Skin of body (tissue), 2 donors: Measurements from ENCODE around the gene ANKRD65. TPM values are rescaled to one million over a fixed set of nuclear protein-coding genes. Genes with fewer than 3 reads are reported as not detected.
"Not testable (repeated sequence)": the region's sequence is repeated elsewhere in the genome, so short reads cannot be mapped to it uniquely, and the experiment has no call there.

Source experiments
- DNase-seq: peaks from one replicate; lab custom pipeline; 2025; lab: John Stamatoyannopoulos, UW
- total RNA-seq: library from RNA; depleted of rRNA; stranded (reverse); fragments of >200 nt; gene quantifications from one replicate; pipeline ENCODE4 v1.2.3, GENCODE V29; 2014

Gene ANKRD65
- total RNA-seq, result 2.9 TPM

DNA sequence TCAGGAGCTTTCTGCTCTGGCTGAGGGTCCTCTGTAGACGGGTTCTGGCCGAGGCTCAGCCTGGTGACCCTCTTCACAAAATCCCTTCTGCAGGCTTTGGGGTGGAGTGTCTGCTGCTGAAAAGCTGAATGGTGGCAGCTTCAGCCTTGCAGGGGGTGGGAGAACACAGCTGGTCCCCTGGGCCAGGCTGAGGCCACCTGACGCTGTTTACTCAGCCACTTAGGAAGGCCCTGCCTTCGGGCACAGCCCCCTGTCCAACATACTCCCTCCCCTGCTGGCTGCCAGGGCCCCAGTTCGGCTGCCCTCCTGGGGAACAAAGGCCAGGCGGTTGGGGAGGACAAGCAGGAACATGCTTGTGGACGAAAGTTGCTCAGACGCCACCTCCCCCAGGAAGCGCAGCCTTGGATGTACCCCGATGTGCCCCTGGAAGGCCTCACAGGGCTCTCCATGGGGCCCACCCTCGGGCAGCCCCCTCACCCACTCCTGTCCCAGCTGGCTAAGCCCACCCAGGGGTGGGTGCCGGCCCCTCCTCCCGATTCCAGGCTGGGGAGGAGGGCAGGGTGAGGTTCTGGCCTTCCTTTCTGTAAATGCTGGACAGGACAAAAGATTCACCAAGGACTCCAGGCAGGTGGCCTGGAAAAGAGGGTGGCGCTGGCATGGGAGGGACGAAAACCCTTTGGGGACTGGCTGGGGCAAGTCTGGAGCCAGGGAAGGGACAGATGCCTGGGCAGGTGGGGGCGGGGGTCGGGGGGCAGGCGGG lies at the start of gene ANKRD65:
TSS of gene ANKRD65 (minus strand) at position 130 of the 760 bp plus-strand sequence. CDS start 271 bp downstream, outside the sequence.
- no peak for DNase-seq

DNA sequence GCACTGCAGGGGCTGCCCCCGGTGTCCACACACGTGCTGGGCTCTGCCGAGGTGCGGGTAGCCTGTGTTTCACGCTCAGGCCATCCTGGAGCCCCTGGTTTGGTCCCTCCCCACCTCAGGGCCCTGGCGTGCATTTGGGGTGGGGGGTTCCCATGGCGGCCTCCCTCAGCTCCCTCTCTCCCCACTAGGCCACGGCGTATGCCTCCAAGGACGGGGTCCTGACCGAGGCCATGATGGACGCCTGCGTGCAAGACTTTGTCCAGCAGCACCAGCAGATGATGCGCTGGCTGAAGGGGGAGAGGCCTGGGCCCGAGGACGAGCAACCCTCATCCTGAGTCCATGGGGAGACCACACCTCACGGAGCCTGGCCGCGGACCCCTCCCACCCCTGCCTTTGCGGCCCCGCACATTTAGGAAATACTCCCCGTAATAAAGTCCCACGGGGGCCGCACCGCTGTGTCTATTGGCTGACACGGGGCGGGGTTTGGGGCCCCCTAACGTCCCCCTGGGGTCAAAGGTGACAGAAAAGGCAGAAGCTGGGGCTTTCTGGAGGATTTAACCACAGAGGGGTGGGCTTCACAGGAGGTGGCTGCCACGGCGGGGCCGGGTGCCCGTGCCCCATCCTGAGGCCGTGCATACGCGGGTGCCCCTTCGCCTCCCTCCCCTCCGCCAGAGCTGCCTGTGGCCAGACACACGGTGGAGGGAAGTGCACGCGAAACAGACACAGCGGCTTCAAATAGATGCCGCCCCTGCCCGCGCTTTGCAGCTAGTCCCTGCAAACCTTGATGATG lies 47.3 kb upstream of the ANKRD65 start:
- not testable (repeated sequence) for DNase-seq

DNA sequence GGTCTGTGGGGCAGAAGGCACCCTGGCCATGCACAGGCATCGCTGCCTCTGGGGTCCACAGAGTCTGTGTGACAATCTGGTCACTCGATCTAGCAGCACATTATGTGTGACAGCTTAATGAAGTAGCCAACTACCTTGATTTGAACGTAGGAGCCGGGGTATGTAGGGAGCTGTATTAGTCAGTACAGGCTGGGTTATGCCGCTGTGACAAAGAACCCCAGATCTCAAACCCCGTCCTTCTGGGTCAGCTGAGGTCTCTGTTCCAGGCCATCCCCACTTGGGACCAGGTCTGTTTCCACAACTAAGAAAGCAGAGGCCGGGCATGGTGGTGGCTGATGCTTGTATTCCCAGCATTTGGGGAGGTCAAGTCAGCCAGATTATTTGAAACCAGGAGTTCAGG lies 42.2 kb upstream of the ANKRD65 start:
- DNase-seq, result no peak

- no peak for DNase-seq
Measured at GRCh38 chr1:1462318-1462966, 41.4 kb upstream of the ANKRD65 start.

- no peak for DNase-seq
Measured at GRCh38 chr1:1461721-1462317, 40.7 kb upstream of the ANKRD65 start.

DNA sequence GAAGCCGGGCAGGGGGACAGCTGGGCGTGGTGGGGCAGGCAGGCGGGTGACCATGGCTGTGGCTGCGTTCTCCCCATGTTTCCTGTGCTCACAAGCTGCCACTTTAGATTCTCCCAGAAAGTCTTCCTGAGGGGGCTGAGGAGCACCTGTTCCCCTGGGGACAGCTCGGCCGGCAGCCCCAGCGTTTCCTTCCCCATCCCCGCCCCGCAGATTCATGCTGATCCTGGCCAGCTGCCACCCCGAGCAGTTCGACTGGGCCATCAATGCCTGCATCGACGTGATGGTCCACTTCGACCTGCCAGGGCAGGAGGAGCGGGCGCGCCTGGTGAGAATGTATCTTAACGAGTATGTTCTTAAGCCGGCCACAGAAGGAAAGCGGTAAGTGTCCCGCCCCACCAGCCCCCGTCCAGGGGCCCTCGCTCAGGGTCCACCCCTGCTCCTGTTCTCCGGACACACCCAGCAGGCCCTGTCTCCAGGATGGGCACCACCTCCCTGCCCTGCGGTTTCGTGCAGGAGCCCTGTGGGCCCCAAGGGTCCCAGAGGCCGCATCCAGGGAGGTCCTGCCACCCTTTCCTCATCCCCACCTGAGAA lies 39.6 kb upstream of the ANKRD65 start:
- no peak for DNase-seq

DNA sequence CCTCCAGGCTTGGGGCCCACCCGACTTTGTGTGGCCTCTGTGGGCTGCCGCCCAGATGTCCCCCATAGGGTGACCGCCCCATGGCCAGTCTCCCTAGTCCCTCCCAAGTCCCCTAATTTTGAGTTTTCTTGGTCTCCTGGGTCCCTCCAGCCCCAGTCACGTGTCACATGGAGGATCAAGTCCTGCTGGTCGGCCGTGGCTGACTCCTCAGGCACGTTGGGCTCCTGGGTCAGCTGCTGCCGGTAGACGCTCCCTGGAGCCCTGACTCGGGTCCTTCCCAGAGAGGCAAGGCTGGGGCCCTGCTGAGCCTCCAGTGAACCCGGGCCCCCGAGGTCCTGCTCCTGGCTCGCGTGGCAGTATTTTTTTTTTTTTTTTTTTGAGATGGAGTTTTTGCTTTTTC lies 38.6 kb upstream of the ANKRD65 start:
- DNase-seq, result not testable (repeated sequence)

- not testable (repeated sequence) for DNase-seq
Measured at GRCh38 chr1:1459156-1459555, 38.1 kb upstream of the ANKRD65 start.

DNA sequence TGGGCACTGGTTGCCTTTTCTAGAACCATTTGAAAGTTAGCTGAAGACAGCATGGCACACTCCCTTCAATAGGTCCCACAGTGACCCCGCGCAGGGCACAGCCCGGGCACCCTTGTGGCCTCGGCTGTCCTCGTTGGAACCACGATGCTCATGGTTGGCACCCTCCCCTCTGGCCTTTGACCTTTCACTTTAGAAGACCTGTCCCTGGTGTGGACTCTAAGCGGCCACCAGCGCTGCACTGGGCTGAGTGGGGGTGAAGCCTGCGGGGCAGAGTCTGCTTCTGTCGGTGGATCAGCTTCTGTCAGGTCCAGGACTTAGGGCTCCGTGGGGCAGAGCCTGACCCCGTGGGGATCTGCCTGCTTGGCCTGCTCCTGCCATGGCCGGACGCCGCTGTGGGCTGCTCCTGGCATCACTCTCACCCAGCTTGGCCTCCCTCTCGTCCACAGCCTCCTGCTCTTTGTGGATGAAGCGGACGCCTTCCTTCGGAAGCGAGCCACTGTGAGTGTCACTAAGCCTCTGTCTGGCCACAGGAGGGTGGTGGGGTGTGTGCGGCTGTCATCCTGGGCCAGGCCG lies 35.7 kb upstream of the ANKRD65 start:
- not testable (repeated sequence) for DNase-seq

DNA sequence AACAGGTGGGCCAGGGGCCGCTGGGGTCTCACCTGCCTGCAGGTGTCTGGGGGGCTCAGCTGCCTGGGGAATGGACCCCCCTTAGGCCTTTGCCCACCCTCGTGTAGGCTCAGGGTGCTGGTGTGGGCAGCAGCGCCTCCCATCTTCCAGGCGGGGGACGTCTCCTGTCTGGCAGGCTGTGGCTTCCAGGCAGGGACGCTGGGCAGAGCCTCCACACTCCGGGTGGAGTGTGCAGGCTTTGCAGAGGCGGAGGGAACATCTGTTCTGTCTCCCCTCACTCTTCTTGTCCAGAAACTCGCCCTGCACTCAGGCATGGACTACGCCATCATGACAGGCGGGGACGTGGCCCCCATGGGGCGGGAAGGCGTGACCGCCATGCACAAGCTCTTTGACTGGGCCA lies 34.9 kb upstream of the ANKRD65 start:
- DNase-seq, result not testable (repeated sequence)

DNA sequence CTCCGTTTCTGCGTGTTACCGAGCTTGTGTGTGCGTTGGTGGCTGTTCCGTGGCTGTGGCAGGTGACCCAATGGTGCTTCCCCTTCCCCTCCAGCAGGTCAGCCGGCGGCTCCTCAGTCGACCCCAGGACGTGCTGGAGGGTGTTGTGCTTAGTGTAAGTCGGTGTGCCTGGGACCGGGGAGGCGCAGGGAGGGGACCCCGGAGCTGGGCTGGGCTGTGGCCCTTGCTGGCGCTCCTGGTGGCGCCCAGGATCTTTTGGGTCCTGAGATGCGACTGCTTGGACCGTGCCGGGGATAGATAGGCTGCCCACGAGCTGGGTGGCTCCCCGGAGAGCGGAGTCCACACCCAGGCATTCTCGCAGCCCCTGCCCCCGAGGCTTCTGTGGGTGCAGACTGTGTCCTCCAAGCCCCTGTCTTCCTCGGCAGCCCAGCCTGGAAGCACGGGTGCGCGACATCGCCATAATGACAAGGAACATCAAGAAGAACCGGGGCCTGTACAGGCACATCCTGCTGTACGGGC lies 34.3 kb upstream of the ANKRD65 start:
- DNase-seq, result no peak

DNA sequence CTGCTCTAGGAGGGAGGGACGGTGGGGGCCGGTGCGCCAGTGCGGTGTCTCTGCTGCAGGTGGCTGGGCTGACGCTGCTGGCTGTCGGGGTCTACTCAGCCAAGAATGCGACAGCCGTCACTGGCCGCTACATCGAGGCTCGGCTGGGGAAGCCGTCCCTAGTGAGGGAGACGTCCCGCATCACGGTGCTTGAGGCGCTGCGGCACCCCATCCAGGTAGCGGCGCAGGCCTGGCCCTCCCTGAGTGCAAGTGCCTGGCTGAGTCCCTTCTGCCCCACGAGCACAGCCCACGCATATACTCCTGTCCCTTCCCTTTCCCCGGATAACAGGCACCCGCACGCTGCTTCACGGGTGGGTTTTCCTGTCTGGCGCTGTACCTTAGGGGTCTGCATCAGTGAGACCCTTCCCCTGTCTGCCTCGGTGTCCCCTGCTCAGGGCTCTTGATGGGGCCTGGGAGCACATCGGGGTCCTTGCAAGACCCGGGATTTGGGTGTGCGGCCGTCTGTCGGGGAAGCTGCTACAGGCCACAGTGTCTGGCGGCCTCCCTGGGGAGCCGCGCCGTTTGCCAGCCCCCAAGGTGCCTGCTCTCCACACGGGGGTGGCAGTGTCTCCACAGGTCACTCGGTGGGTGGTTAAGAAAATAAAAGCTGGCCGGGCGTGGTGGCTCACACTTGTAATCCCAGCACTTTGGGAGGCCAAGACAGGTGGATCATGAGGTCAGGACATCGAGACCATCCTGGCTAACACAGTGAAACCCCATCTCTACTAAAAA lies 33.4 kb upstream of the ANKRD65 start:
- DNase-seq, result not testable (repeated sequence)

DNA sequence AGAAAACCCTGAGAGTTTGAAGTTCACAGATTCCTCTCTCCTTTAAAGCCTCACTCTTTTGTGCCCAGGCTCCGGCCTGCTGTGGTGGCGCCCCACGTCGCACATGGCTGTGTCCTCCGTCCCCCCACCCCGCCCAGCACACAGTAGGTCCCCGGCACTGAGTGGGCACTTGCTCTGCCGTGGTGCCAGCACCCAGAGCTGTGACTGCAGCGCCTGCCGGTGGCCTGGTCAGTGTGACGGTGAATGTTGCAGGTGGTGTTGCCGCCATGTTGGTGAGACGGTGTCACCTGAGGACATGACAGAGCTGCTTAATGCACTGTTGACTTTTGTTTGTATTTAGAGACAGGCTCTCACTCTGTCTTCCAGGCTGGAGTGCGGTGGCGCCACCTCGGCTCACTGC lies 31.8 kb upstream of the ANKRD65 start:
- no peak for DNase-seq

DNA sequence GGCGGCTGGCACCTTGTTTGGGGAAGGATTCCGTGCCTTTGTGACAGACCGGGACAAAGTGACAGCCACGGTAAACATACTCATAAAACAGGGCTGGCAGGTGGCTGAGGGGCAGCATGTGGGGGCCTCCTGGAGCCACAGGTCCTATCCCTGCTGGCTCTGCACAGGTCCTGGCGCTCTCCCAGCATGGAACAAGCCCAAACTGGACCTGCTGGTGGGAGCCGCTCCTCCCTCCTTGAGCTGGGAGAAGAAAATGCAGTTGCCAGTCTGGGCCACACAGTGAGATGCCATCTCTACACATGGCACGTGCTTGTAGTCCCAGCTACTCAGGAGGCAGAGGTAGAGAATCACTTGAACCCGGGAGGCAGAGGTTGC lies 31.3 kb upstream of the ANKRD65 start:
- DNase-seq, result not testable (repeated sequence)

GRCh38 chr1:1451696-1452364 lies 30.8 kb upstream of the ANKRD65 start:
- DNase-seq, result no peak

- DNase-seq, result not testable (repeated sequence)
Measured at GRCh38 chr1:1450616-1451015, 29.5 kb upstream of the ANKRD65 start.

DNA sequence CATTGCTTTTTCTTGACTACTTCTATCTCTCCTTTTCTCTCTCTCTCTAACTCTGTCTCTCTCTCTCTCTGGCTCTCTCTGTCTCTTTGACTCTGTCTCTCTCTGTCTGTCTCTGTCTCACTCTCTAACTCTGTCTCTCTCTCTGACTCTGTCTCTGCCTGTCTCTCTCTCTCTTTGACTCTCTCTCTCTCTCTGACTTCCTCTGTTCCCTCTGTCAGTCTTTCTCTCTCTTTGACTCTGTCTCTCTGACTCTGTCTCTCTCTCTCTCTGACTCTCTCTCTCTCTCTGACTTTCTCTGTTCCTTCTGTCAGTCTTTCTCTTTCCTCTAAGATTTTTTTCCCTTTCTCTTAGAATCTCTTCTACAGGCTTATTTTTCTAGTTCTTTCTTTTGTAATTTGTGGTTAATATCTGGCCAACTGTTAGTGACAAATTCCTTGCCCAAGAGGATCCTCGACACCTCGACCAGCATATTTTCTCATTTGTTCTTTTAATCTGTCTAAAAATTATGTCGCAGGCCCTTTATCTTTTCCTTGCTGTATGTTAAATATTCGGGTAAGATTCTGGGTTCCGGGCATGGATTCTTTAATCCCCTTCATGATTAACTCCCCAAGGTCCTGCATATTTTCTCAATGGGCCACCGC lies 28.1 kb upstream of the ANKRD65 start, which contains the start of gene ATAD3C:
TSS of gene ATAD3C (plus strand) at position 591 of the 641 bp plus-strand sequence. CDS start 995 bp downstream, outside the sequence.
- DNase-seq, result no peak

DNA sequence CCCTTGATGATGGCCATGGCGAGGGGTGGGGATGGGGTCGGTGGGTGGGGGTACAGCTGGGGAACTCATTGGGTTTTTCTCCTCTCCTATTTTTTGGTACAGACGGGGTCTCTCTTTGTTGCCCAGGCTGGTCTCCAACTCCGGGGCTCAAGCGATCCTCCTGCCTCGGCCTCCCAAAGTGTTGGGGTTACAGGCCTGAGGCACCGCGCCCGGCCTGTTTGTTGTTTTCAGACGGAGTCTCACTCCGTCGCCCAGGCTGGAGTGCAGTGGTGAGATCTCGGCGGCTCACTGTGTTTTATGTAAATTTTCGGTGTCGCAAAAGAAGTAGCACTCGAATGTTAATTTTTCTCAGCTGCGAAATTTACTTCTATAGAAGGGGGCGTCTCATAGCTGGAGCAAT lies 25.6 kb upstream of the ANKRD65 start:
- not testable (repeated sequence) for DNase-seq
